SIG-M5 treated with dmso at 0.1 percent for 504 hours (cell line): ENCODE measurements around the gene GTPBP10.
"Not testable (repeated sequence)": the region's sequence is repeated elsewhere in the genome, so short reads cannot be mapped to it uniquely, and the experiment has no call there.

Source experiments
- DNase-seq: peaks from one replicate; lab custom pipeline; 2025; ENCODE audit not compliant: unreplicated experiment; lab: John Stamatoyannopoulos, UW

The GTPBP10 gene, protein sequence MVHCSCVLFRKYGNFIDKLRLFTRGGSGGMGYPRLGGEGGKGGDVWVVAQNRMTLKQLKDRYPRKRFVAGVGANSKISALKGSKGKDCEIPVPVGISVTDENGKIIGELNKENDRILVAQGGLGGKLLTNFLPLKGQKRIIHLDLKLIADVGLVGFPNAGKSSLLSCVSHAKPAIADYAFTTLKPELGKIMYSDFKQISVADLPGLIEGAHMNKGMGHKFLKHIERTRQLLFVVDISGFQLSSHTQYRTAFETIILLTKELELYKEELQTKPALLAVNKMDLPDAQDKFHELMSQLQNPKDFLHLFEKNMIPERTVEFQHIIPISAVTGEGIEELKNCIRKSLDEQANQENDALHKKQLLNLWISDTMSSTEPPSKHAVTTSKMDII

GRCh38 chr7:90346336-90347125 is at the start of gene GTPBP10:
TSS of gene GTPBP10 (plus strand) at chr7:90346716. CDS start at chr7:90346742, 26 bp downstream.
- peak; percentile 93 for DNase-seq

- peak; percentile 59 for DNase-seq
These were observed 48.1 kb upstream of the GTPBP10 start for GRCh38 chr7:90298145-90299038.

GRCh38 chr7:90303241-90303640 is 43.3 kb upstream of the GTPBP10 start:
- DNase-seq = no peak

- DNase-seq = no peak
These were observed 36.6 kb upstream of the GTPBP10 start for GRCh38 chr7:90309872-90310271.

GRCh38 chr7:90311175-90311574 is 35.3 kb upstream of the GTPBP10 start:
- no peak for DNase-seq

- DNase-seq = peak; percentile 7
These were observed 33.8 kb upstream of the GTPBP10 start for GRCh38 chr7:90312745-90313144.

GRCh38 chr7:90313907-90314306 is 32.6 kb upstream of the GTPBP10 start:
- no peak for DNase-seq

- DNase-seq = no peak
These were observed 26.5 kb upstream of the GTPBP10 start for GRCh38 chr7:90320014-90320413.

- DNase-seq = no peak
These were observed 26.1 kb upstream of the GTPBP10 start for GRCh38 chr7:90320418-90320800.

- DNase-seq = no peak
These were observed 25.6 kb upstream of the GTPBP10 start, which contains the start of gene FAM237B for GRCh38 chr7:90320801-90321494. TSS of gene FAM237B (minus strand) at chr7:90321304. CDS start at chr7:90319748, 1,556 bp downstream.

GRCh38 chr7:90322837-90323236 is 23.7 kb upstream of the GTPBP10 start:
- no peak for DNase-seq

DNA sequence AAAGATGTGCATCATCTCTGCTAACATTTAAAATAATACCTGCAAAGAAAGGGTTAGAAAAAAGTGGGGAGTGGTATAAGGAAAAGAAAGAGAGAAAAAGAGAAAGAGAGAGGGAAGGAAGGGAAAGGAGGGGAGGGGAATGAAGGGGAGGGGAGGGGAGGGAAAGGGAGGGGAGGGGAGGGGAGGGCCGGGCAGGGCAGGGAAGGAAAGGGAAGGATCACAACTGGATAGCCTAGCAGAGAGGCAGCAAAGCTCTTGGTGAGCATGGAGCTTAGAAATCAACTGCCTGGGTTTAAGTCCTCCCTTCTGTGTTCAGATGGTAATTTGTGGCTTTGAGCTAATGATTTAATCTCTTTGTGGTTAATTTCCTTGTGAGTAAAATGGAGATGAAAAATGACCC is 20.0 kb upstream of the GTPBP10 start:
- no peak for DNase-seq

DNA sequence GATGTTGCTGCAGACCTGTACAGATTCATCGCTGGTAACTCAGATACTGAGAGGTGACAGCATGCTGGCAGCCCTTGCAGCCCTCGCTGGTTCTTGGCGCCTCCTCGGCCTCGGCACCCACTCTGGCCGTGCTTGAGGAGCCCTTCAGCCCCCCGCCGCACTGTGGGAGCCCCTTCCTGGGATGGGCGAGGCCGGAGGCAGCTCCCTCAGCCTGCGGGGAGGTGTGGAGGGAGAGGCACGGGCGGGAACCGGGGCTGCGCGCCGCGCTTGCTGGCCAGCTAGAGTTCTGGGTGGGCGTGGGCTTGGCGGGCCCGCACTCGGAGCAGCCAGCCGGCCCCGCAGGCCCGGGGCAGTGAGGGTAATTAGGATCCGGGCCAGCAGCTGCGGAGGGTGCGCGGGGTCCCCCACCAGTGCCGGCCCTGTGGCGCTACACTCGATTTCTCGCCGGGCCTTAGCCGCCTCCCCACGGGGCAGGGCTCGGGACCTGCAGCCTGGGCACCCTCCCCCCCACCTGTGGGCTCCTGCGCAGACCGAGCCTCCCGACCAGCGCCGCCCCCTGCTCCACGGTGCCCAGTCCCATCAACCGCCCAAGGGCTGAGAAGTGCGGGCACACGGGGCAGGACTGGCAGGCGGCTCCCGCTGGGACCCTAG is 12.2 kb upstream of the GTPBP10 start:
- DNase-seq = no peak

DNA sequence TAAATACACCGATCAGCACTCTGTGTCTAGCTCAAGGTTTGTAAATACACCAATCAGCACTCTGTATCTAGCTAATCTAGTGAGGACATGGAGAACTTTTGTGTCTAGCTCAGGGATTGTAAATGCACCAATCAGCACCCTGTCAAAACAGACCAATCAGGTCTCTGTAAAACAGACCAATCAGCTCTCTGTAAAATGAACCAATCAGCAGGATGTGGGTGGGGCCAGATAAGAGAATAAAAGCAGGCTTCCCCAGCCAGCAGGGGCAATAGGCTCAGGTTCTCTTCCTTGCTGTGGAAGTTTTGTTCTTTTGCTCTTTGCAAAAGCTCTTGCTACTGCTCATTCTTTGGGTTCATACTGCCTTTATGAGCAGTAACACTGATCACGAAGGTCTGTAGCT is 11.6 kb upstream of the GTPBP10 start:
- not testable (repeated sequence) for DNase-seq

GRCh38 chr7:90337106-90337505 is 9.4 kb upstream of the GTPBP10 start:
- no peak for DNase-seq

DNA sequence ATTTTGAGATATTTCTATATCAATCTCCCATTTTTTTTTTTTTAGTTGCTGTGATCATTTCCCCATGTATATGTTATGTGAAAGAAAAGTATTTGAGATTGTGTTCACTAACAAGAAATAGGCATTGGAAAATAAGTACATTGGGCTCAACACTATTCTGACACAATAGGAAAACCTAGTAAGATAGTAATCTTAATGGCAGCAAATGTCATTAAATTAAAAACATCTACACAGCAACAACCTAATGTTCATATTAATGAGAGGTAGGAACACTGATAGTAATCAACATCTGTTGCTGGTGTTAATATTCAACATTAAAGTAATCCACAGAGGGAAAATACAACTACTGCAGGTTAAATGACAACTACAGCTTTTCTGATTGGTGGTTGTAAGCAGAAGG is 1.5 kb upstream of the GTPBP10 start:
- no peak for DNase-seq

DNA sequence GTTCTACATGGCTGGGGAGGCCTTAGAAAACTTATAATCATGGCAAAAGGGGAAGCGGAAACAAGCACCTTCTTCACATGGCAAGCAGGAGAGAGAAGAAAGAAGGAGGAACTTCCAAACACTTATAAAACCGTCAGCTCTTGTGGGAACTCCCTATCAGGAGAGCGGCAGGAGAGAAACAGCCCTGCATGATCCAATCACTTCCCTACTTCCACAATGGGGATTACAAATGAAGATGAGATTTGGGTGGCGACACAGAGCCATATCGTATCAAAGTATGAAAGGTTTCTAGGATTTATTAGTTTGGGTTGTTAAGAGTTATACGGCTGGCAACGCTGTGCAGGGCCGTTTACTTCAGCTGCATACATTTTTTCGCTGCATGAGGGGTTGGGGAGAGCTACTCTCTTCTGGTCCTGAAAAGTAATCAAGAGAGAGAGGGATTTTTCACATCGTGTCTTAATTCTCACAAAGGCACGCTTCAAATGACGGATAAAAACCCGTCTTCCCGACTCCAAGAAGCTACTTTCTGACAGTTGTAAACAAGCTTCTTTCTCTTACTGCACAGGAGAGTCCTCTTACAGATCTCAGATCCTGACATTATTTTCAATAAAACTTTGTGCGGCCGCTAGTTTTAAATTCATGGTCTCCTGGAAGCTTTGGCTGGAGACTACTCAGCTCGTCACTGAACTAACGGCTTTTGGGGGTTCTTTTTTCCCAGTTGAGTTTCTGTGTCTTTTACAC is 751 bp upstream of the GTPBP10 start:
- DNase-seq = peak; percentile 6

DNA sequence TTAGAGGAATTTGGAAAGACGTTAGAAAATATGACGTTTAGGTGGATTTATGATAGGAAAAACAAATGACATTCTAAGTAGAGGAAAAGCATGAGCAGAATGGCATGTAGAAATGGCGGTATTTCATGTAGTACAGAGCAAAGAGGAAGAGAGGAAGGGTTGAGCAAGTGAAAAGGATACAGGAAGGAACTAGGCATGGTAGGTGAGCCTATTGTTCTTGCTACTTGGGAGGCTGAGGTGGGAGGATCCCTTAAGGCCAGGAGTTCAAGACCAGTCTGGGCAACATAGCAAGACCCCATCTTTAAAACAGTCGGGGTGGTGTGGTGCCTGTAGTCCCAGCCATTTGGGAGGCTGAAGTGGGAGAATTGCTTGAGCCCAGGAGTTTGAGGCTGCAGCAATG is 1.2 kb downstream of the GTPBP10 start:
- DNase-seq = peak; percentile 27

GRCh38 chr7:90349305-90349704 is 2.8 kb downstream of the GTPBP10 start:
- no peak for DNase-seq
